GM19238 (cell line): ENCODE measurements around the gene OLFML1.

Source experiments
- DNase-seq: peaks from one replicate; pipeline ENCODE4 v3.0.0; 2011; ENCODE audit warnings: low spot score; ENCODE audit not compliant: insufficient read length

OLFML1 gene

DNA sequence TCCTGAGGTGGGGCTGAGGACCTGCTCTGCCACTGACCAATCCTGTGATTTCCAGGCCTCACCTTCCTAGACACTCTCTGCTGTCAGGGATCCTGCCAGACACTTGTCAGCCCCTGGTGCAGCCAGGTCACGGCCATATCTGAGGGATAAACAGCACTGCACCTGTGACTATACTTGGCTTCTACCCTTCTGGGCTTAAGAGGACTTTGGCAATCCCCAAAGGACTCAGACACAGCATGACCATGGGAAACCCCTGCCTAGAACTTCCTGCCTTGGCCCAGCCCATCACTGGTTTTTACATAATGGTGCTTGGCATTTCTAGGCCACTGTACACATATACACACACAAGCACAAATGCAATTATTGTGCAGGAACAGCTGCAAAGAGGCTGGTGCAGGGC, 11.6 kb upstream of the OLFML1 start:
- peak; percentile 40 for DNase-seq

DNA sequence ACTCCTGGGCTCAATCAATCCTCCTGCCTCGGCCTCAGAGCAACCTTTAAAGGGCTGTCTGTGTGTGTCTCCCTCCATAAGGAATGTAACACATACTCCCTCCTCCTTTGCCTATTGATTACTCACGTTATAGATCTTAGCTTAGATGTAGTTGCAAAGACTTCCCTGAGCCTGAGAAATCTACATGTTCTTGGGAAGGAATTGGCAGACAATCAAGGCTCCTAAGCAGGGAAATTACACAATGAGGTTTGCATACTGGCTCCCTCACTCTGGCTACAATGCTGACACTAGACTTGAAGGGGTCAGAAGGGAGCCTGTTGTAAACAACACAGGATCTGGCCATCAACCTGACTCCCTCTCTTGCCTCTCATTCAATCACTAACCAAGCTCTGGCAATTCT, 5.2 kb upstream of the OLFML1 start:
- DNase-seq = no peak

DNA sequence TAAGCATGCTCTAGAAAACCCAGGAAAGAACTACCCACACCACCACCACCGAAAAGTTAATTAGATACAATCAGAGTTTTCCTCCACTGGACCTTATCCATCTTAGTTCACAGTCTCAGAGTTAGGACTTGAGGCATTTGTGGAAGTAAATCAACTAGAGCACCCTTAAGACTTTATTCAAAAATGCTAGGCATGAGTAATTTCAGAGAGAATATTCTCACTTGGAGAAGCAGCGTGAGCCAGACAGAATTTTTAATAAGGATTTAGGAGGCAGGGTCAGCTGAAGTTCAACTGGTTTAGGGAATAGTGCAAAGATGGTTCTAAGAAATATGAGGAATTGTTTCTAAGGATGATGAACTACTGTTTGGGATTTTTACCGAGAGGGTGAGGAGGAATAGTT, 1.2 kb upstream of the OLFML1 start:
- no peak for DNase-seq

DNA sequence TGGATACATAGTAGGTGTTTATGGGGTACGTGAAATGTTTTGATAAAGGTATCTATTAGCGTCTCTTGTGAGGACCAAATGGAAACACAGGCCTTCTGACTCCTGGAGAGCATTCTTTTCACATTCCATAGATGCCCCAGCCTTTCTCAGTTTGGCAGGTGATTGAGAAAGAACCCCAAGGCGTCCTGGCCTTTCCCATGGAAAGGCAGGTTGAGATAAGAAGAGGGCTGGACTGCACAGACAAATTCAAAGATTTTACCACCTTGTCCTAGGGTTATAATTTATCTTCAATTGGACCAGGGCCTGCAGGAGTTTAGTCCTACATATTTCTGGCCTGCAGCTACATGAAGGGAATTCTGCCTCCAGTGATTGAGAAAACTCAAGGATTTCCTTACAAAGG, 661 bp upstream of the OLFML1 start:
- DNase-seq = no peak

DNA sequence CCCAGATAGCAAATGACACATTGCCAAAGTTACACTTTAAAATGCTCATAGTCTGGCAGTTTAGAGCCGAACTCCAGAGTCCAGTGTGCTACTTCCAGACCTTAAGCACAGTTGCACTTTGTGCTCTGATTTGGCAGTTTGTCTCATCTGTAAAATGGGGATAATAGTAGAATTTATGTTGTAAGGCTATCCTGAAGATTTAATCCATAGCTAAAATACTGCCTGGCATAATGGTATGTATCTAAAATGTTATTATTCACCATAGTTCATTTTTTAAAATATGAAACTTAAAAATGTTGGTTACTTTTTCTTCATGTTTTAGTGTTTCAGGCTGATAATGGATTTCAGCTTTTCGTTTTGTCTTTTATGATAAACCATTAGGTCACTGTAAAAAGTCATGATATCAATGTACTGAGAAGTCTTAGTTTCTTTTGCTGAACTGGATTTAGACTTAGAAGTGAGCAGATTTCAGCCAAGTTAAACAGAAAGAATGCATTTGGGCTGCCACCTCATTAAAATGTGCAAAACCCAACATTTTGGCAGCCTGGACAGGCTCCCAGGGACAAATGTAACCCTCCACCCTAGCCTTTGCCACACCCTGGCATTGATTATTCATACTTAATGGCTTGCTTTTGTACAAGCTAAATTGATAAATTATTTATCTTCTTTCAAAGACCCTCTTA, 933 bp downstream of the OLFML1 start:
- no peak for DNase-seq

DNA sequence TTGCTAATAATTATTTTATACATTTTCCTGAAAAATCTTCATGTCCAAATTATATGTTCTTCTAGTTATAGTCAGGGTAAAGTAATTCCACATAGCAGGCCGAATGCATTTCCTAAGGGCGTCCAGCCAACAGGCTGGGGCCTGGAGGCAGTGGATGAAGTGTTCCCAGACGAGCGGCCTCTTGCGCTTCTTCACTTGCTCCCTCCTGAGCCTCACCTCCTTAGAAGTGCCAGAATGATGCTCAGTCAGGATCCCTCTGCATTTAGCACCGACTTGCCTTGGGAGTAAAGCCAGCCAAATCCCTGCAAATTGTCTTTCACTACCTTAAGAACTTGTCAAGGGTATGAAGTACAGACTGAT, 1.5 kb downstream of the OLFML1 start:
- DNase-seq = no peak

DNA sequence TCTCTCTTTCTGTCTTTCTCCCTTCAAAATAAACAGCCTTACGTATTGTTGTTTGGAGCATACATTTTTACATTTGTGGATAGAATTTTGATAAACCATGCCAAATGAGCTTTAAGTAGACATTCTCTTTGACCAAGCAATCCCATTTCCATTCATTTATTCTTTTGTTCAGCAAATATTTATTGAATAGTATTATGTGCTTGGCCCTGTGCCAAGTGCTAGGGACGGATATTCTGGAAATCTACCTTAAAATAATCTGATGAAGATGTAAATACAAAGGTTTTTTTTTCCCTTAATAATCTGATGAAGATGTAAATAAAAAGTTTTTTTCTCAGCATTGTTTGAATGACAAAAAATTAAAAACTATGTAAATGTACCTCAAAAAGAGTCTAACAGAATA, 2.1 kb downstream of the OLFML1 start:
- no peak for DNase-seq

DNA sequence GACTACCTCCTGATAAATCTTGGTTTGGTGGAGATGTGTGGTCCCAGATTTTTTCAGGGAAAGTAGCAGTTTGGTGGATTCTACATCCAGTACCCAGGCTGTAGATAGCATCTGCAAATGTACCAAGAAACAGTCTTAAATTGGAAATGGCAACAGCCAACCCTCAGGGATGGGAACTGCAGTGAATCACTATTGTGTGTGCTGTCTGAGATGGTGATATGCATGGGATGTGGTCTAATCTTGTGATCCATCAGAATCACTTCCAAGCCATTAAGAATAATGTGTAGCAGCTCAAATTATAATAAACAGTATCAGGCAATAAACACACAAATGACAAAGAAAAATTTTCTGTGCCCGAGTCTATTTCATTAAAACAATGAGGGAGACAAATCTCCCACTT, 3.4 kb downstream of the OLFML1 start:
- DNase-seq = no peak

DNA sequence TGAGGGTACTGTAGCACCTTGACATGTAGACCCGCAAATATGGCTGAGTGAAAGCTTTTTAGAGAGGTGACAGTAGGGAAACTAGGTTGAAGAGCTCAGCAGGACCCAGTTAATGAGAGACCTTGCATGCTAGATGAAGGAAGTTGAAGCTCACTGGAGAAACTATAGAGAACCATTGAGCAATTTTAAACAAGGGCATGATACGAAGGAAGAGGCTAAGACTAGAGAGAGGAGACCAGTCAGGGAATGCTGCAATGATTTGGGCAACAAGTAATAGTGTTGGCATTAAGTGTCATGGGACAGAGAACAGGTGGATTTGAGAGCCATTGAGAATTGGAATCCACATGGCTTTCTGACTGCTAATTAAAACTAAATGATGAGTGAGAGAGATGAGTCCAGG, 4.1 kb downstream of the OLFML1 start:
- no peak for DNase-seq

DNA sequence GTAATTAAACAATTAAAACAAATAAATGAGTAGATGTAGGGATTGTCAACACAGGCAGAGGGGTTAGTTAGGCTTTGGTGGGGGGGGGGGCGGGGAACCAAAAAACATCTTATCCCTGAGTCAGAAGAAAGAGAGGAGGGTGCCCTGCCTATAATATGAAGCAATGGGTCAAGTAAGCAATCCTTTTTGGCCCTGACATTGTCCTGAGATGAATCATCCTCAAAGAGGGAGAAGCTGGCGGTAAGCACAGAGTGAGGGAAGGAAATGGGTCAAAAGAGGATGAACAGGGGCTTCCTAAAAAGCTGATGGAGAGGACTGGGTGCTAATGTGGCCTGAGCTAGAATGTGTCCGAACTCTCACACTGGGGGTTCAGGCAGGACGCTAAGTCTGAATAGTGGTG, 4.7 kb downstream of the OLFML1 start:
- no peak for DNase-seq

DNA sequence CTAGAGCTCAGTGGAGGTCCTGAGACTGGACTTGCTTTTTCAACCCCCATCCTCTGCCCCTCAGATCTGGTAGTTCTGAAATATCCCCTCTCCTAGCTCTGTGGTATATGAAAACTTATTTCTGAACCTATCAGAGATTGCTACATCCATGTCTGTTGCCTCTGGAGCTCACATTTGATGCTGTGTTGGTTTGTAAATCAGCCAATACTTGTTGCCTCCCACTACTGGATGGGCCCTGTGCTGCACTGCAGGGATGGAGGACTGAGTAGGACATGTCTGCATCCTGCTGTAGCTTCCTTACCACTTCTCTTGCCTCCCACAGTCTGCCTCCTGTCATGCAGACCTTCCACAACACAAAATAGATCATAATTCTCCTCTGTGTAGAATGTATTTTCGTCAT, 5.2 kb downstream of the OLFML1 start:
- DNase-seq = no peak

DNA sequence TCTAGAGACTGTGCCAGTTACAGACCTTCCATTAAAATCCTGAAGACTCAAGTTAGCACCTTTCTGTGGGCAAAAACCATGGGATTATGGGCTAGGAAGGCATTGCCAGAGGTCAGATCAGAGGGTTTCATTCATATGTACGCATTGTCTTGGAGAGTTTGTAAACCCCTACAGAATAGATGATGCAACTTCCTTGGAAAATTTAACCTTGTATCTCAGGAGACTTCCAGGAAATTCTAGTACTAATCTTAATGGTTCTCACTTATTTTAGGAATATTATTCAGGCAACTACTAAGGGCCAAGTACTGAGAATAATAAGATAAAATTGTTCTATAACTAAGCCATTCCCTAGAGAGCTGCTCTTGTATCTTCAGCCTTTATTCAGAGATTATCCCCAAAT, 6.9 kb downstream of the OLFML1 start:
- no peak for DNase-seq

DNA sequence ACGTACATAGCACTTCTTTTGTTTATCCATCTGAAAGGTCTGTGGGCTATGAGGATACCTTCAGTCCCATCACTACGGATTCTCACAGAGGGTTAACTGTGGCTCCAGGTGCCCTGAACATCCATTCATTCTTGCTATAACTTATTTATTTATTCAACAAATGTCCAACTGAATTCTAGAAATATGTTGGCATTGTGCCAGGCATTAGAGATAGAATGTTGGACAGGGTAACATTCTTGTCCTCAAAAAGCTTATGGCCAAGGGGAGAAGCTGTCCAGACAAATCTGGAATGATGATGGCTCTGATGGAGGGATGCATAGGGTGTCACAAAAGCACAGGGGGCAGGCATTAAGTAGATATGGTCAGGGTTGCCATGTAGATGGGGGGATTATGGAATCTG, 8.4 kb downstream of the OLFML1 start:
- DNase-seq = no peak

DNA sequence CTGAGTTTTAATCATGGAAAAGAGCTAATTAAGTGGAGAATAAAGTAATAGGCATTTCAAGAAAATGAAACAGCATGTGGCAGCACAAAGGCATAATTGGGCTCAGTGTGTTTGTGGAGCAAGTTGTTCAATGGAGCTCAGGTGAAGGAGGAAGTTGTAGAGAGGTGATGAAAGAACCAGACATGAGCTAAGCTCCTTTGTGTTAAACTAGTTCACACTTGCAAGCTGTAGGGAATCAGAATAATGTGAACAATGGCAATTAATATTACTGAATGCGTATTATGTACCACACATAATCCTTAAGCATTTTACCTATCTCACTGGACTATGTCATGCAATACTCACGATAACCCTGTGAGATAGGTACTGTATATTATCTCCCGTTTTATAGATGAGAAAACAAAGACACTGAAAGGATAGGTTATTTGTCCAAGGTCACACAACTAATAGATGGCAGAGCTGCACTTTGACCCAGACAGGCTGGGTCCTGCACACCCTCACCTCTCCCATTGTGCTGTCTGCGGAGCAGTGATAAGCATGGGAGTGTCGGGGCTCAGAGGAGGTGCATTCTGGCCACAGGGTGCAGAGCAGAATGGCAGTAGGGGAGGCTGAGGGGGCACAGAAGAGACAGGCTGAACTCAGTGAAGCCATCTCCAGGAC, 8.9 kb downstream of the OLFML1 start:
- no peak for DNase-seq

DNA sequence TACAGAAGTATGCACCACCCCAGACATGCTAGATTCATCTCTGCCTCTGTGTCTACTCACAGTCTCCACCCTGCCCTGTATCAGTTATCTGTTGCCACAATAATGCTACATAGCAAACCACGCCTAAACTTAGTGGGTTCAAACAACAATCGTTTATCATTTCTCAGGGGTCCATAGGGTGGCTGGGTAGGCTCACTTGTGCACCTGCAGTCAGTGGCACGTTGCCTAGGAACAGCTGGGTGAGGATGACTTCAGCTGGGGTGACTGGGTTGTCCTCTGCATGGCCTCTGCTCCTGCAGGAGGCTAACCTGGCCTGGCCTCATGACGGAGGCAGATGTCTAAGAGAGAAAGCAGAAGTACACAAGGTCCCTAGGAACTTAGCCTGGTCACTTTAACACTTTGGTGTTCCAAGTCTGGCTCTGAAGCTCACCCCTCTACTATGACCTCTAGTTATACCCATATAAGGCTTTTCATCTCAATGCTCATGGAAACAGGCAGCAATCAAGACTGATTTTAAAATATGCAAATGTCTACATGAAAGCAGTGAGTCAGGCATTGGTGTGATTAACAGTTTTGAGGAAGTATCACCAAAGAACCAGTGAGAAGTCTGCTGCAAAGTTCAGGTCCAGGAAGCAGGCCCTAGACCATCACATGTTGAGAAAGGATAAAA, 10.7 kb downstream of the OLFML1 start:
- peak; percentile 37 for DNase-seq

DNA sequence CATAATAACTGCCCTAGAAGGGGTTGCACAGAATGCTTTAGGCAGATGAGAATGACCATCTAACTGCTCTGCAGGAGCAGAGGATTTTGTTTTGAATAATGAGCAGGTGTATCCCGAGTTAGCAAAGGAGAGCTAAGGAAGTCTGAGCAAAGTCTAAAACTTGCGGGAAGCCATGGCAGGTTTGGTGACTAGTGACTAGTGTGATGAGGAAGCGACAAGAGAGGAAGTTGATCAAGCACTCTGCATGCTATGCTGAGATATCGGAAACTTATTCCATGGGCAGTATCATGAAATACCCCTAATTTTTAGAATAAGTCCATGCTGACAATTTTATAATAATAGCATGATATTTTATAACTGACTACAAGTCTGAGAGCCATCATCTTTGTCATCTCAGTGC, 12.9 kb downstream of the OLFML1 start:
- no peak for DNase-seq

DNA sequence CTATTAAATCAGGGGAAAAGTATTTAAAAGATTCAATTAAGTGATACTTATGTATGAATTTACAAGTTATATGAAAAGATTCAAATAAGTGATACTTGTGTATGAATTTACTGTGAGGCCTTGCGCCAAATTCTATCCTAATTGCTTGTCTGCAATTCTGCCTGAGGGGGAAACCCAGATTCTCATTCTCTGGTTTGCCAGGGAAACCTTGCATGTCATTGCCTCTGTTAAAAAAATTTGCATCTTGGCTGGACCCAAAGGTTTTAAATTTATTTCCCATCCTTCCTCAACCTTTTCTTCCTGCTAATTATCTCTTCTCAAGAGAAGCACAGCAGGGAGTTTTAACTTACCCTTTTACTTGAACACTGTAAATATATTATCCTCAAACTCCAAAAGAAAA, 13.8 kb downstream of the OLFML1 start:
- DNase-seq = no peak

DNA sequence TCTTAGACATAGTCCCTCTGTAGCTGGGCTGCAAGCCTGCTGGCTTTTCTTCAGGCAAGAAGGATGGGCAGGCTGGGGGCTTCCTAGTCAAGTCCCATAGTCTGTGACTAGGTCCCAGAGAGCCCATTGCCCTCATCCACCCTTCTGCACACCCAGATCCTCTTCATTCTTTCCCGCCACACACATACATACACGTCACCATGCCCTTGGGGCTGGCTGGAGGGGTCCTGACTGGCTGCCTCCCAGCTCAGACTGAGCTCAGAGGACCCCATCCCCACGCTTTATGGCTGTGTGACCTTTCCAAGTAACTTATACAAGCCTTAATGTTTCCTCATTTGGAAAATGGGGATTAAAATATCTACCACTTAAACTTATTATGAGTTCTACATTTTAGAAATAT, 14.9 kb downstream of the OLFML1 start:
- DNase-seq = no peak

DNA sequence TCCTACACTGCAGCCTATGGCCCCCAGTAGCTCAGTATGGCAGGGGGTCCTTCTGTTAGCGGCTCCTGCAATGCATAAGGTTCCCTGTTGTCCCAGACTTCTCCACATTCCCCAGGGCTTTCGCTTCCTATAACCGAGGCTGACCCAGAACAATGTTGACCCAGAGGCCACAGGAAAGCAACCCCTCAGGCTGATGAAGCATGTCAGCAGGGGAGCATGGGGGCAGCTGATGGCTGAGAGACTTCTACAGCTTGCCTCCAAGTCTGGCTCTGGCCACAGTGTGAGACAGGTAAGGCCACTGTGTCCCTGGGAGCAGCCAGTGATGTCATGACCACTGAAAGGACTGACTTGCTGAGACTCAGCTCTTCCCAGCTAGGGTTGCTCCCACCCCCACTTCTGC, 15.9 kb downstream of the OLFML1 start:
- no peak for DNase-seq

DNA sequence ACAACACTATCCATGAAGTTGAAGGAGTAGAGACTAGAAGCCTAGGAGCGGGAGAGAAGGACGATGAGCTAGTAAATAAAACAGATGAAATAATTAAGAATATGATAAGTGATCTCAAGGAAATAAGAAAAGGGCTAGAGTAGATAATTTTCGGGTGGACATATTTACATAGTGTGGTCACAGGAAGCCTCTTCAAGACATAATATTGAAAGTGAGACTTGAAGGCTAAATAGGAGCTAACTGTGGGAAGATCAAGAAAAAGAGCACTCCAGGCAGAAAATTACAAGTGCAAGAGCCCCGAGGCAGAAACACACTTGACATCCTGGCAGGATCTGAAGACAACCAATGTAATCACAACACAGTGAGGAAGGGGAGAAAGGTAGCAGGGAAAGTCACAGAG, 16.6 kb downstream of the OLFML1 start:
- no peak for DNase-seq

DNA sequence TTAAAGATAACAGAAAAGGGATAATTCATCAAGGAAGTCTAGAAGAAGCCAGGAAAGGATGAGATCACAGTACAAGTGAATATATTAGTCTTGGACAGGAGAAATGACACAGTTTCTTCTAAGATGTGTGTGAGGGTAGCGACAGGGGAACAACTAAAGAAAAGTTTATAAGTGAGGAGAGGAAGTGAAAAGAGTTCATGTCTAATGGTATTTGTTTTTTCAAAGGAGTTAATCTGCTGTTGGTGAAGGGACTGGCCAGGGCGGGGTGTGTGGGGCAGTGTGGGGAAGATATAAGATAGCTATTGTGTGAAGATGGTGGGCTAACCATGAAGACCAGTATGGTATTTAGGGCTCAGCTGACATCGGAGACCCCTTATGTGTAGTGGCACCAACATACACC, 20.9 kb downstream of the OLFML1 start:
- DNase-seq = no peak

DNA sequence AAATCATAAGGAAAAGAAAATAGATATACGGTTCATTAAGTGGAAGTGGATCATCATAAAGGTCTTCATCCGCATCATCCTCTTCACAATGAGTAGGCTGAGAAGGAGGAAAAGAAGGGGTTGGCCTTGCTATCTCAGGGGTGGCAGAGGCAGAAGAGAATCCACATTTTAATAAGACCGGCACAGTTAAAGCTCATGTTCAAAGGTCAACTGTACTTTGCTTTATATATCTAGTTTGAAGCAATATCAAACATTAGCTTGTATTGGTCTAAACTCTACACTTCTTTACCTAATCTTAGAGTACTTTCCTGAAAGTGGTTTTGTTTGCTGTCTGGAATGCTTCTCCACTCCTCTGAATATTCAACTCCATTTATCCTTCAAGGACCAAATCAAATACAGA, 22.8 kb downstream of the OLFML1 start:
- DNase-seq = no peak

DNA sequence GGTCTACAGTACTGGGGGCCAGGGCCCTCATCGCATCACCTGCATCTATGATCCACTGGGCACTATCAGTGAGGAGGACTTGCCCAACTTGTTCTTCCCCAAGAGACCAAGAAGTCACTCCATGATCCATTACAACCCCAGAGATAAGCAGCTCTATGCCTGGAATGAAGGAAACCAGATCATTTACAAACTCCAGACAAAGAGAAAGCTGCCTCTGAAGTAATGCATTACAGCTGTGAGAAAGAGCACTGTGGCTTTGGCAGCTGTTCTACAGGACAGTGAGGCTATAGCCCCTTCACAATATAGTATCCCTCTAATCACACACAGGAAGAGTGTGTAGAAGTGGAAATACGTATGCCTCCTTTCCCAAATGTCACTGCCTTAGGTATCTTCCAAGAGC, 24.7 kb downstream of the OLFML1 start:
- DNase-seq = no peak
